Endometrium (tissue), 2 donors: ENCODE measurements around the gene CHTF8.
A peak's percentile ranks its signal among the peaks of the same experiment; 100 is the strongest.
"Not testable (repeated sequence)": the region's sequence is repeated elsewhere in the genome, so short reads cannot be mapped to it uniquely, and the experiment has no call there.

Experiments used
- FAIRE-seq: peaks from 2 replicates; lab custom pipeline; 2012; peaks lifted over from hg19 to GRCh38; lab: Jason Lieb, UNC
- donor health status: control.
- donor health status: control.

The CHTF8 gene

GRCh38 chr16:69132424-69133252 is at the start of gene CHTF8, which contains the start of gene UTP4:
CHTF8 (minus strand) TSS chr16:69132588; CDS start chr16:69121458, 11,130 bp downstream.
UTP4 (plus strand) TSS chr16:69132649; CDS start chr16:69133460, 811 bp downstream.
- FAIRE-seq = no peak

GRCh38 chr16:69180011-69180338 is 47.6 kb upstream of the CHTF8 start:
- FAIRE-seq = no peak

- no peak for FAIRE-seq
These were observed 47.1 kb upstream of the CHTF8 start for GRCh38 chr16:69179328-69180010.

GRCh38 chr16:69176033-69176800 is 43.8 kb upstream of the CHTF8 start:
- no peak for FAIRE-seq

- no peak for FAIRE-seq
These were observed 39.1 kb upstream of the CHTF8 start for GRCh38 chr16:69171325-69172084.

- FAIRE-seq = no peak
These were observed 37.4 kb upstream of the CHTF8 start for GRCh38 chr16:69169607-69170352.

GRCh38 chr16:69169051-69169450 is 36.7 kb upstream of the CHTF8 start:
- no peak for FAIRE-seq

- FAIRE-seq = no peak
These were observed 34.9 kb upstream of the CHTF8 start for GRCh38 chr16:69166946-69167930.

GRCh38 chr16:69166221-69166833 is 33.9 kb upstream of the CHTF8 start:
- no peak for FAIRE-seq

GRCh38 chr16:69165584-69165983 is 33.2 kb upstream of the CHTF8 start:
- FAIRE-seq = no peak

GRCh38 chr16:69160192-69160591 is 27.8 kb upstream of the CHTF8 start:
- no peak for FAIRE-seq

- FAIRE-seq = no peak
These were observed 24.8 kb upstream of the CHTF8 start for GRCh38 chr16:69157196-69157595.

GRCh38 chr16:69150146-69150865 is 17.9 kb upstream of the CHTF8 start:
- peak; percentile 76 for FAIRE-seq

- FAIRE-seq = not testable (repeated sequence)
These were observed 17.2 kb upstream of the CHTF8 start for GRCh38 chr16:69149621-69150020.

GRCh38 chr16:69145658-69146057 is 13.3 kb upstream of the CHTF8 start:
- FAIRE-seq = no peak

GRCh38 chr16:69143116-69143515 is 10.7 kb upstream of the CHTF8 start:
- FAIRE-seq = no peak

- no peak for FAIRE-seq
These were observed 9.5 kb upstream of the CHTF8 start for GRCh38 chr16:69141936-69142335.

GRCh38 chr16:69141014-69141413 is 8.6 kb upstream of the CHTF8 start:
- no peak for FAIRE-seq

GRCh38 chr16:69139464-69139863 is 7.1 kb upstream of the CHTF8 start:
- FAIRE-seq = not testable (repeated sequence)
